HFFc6 (cell line): Measurements from ENCODE around the gene SNCAIP. TPM values are rescaled to one million over a fixed set of nuclear protein-coding genes. Genes with fewer than 3 reads are reported as not detected.

Source experiments
- DNase-seq: peaks from one replicate; pipeline ENCODE4 v3.0.0-alpha.2; 2018
- H3K27ac Mint-ChIP-seq: 2 replicates; pipeline ENCODE4 v1.8.0; 2020; ENCODE audit warnings: mild to moderate bottlenecking, mixed read lengths
- H3K27me3 Mint-ChIP-seq: 2 replicates; pipeline ENCODE4 v1.8.0; 2021; ENCODE audit warnings: mild to moderate bottlenecking, moderate library complexity, mixed read lengths; ENCODE audit not compliant: insufficient read depth
- H3K36me3 Mint-ChIP-seq: 2 replicates; pipeline ENCODE4 v1.8.0; 2021; ENCODE audit warnings: low read depth, mixed read lengths
- H3K4me1 Mint-ChIP-seq: 2 replicates; pipeline ENCODE4 v1.8.0; 2020; ENCODE audit warnings: low read depth, mixed read lengths
- H3K4me3 Mint-ChIP-seq: 2 replicates; pipeline ENCODE4 v1.8.0; 2020; ENCODE audit warnings: mild to moderate bottlenecking, moderate library complexity, mixed read lengths
- H3K9me3 Mint-ChIP-seq: 2 replicates; pipeline ENCODE4 v1.8.0; 2020; ENCODE audit warnings: mild to moderate bottlenecking, mixed read lengths
- total RNA-seq, 6 experiments: library from RNA; stranded (reverse); fragmentation: NEBNext Ultra II Directional; extraction: Animal tissue kit (Norgen Biotek cat#: 25700); gene quantifications; 2 replicates in 1 of 6; 3 replicates in 5 of 6; pipeline ENCODE4 v1.2.3, GENCODE V29; 2021
- TF ChIP-seq, protein P1 (sequence below): fragments of 200-600 bp; sonication (generic); IDR thresholded peaks from 2 replicates; pipeline ENCODE4 v1.5.0; 2021; ENCODE audit warnings: antibody characterized with exemption, mild to moderate bottlenecking

Gene SNCAIP
- total RNA-seq, 6 experiments from 2014 or later: 0.09 to 2.7 (median 1.3) TPM

DNA sequence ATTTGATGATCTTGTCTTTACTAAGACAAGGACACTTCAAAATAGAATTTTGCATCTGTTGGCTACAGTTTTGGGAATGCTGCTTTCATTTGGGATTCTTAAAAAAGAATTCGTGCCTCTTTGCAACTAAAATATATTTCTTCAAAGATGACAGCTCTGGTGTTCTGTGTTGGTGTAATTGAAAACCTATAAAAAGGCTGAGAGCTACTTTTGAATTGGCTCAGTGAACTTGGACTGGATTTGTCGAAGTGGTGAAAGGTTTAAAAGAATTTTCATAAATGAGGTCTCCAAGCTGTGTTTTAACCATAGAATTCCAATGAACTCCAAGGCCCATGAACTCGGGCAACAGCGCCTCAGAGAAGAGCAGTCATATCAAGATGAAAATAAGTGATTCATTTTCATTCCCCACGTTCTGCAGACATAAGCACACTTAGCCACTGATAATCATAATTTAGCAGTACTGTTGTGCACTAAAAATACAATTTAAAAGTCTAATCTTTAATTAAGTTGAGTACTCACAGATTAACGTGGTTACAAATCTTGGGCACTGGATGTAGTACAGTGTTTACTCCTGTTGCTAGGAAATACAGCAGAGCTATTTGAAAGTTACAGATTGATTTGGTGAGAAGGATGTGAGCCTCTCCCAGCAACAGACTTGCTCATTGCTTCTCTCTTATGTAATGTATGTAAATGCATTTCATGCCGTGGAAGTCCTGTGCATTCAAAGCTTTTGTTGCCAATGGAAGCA lies 10.9 kb downstream of the SNCAIP start:
- no peak for DNase-seq
- Mint-ChIP-seq H3K27ac (no peak overlapping the region), H3K4me3 (no peak overlapping the region), H3K4me1 (no peaks in the 10 kb centered on the region), H3K36me3 (no peaks in the 10 kb centered on the region), H3K9me3 (no peaks in the 10 kb centered on the region), H3K27me3 (no peaks in the 10 kb centered on the region; the same call in 1 of the 2 replicates)
- TF ChIP-seq, protein P1, sequence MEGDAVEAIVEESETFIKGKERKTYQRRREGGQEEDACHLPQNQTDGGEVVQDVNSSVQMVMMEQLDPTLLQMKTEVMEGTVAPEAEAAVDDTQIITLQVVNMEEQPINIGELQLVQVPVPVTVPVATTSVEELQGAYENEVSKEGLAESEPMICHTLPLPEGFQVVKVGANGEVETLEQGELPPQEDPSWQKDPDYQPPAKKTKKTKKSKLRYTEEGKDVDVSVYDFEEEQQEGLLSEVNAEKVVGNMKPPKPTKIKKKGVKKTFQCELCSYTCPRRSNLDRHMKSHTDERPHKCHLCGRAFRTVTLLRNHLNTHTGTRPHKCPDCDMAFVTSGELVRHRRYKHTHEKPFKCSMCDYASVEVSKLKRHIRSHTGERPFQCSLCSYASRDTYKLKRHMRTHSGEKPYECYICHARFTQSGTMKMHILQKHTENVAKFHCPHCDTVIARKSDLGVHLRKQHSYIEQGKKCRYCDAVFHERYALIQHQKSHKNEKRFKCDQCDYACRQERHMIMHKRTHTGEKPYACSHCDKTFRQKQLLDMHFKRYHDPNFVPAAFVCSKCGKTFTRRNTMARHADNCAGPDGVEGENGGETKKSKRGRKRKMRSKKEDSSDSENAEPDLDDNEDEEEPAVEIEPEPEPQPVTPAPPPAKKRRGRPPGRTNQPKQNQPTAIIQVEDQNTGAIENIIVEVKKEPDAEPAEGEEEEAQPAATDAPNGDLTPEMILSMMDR: no peak

DNA sequence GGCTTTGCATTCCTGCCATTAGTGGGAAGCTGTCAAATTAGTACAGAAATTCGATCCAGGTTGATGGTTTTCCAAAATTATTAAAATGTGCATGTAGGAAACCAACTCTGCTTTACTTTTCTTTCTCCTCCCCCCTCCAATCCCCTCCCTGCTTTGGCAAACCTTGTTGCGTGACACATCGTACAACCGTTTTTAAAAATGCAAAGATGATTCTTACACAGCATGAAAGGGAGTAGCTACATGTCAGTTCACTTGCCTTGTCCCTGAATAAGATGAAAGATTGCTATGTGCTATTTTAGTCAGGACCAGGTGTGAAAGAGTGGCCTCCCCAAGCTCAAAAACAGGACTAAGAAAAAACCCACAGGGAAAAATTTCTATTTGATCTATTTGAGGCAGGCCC lies 11.7 kb downstream of the SNCAIP start:
- Mint-ChIP-seq H3K36me3 (no peaks in the 10 kb centered on the region), H3K27me3 (no peaks in the 10 kb centered on the region; the same call in 1 of the 2 replicates), H3K27ac (no peak overlapping the region), H3K4me1 (no peaks in the 10 kb centered on the region), H3K9me3 (no peaks in the 10 kb centered on the region), H3K4me3 (no peak overlapping the region)
- TF ChIP-seq, protein P1: no peak
- DNase-seq: no peak

DNA sequence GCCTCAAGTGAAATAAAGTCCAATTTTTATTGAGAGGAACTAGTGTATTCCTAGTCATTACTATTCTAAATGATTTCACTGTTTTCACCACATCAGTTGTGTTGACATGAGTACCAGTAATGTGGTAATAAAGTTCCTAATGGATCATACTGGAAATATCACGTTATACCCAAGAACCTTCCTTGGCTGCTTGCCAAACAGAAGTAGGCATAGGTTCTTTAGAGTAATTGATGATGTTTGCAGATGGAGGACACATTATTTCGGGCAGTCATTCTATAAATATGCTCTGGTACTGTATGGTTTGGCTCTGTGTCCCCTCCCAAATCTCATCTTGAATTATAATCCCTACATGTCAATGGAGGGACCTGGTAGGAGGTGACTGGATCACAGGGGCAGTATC lies 15.1 kb downstream of the SNCAIP start:
- TF ChIP-seq, protein P1: no peak
- Mint-ChIP-seq H3K36me3 (no peaks in the 10 kb centered on the region), H3K4me1 (no peaks in the 10 kb centered on the region), H3K27me3 (no peaks in the 10 kb centered on the region; the same call in 1 of the 2 replicates), H3K4me3 (no peak overlapping the region), H3K9me3 (no peaks in the 10 kb centered on the region), H3K27ac (no peak overlapping the region)
- no peak for DNase-seq

DNA sequence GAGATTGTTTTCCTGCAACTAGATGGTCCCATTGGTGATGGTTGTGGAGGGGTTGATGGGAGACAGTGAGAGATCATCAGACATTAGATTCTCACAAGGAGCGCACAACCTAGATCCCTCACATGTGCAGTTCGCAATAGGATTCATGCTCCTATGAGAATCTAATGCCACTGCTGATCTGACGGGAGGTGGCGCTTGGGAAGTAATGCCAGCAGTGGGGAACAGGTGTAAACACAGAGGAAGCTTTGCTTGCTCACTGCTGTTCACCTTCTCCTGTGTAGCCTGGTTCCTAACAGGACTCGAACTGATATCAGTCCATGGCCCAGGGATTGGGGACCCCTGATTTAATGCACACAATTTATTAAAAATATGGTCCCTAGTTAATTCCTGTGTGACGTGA lies 18.8 kb downstream of the SNCAIP start:
- no peak overlapping the region for H3K4me3 Mint-ChIP-seq
- no peaks in the 10 kb centered on the region for H3K36me3 Mint-ChIP-seq
- no peak overlapping the region for H3K27ac Mint-ChIP-seq
- H3K27me3 Mint-ChIP-seq: no peaks in the 10 kb centered on the region; the same call in 1 of the 2 replicates
- no peak for DNase-seq
- H3K4me1 Mint-ChIP-seq: no peaks in the 10 kb centered on the region
- H3K9me3 Mint-ChIP-seq: no peaks in the 10 kb centered on the region
- TF ChIP-seq, protein P1: no peak

DNA sequence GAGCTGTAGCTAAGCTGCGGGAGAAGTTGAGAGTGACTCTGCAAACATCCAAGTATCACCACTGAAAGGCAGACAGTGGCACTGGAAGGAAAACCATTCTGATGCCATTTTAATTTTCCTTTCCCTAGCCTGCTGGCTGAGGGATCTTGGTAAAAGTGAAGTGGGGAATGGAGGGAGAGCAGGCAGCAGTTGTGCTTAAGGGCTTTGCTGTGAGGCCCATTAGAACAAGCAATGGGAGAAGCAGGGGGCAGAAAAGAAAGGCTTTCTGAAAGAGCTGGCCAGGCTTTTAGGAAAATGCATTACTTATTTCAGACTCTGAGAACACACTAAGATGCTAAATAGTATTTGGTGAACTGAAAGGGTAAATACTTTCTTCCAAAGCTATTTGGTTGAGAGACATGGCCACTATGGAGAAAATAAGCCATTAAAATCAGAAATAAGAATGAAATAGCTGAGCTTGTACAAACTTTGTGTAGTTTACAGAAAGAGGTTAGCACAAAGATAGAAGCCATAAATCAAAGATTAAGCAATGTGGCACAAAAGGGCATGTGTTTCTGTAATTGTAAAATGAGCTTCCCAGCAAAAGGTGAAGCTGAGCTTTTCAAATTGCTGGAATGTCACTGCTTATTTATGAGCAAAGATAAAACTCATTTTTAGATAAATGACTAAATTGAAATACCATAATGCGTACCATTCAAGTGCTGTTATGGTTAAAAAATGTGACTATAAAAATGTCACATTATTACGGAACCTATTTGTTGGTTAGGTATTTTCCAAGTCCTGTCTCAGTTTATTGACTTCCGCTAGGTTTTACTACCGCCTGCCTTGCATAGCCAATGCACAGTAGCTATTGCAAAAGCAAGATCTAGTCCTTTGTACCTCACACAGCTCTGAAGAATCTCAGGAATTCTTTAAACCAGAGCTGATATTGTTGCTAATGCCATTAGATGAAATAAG lies 20.8 kb downstream of the SNCAIP start:
- TF ChIP-seq, protein P1: no peak
- DNase-seq: no peak
- H3K27ac Mint-ChIP-seq: no peak overlapping the region
- H3K4me1 Mint-ChIP-seq: no peaks in the 10 kb centered on the region
- no peaks in the 10 kb centered on the region for H3K9me3 Mint-ChIP-seq
- no peaks in the 10 kb centered on the region for H3K27me3 Mint-ChIP-seq
- no peaks in the 10 kb centered on the region for H3K36me3 Mint-ChIP-seq
- H3K4me3 Mint-ChIP-seq: no peak overlapping the region
